Stomach (tissue), 9 donors: Measurements from ENCODE around the gene GNG3. TPM values are rescaled to one million over a fixed set of nuclear protein-coding genes. Genes with fewer than 3 reads are reported as not detected.

Experiments used
- DNase-seq, 2 donors: peaks; one replicate each; pipeline versions ENCODE4 v3.0.0 to v3.0.0-alpha.2; 2013 to 2019
- H3K27ac ChIP-seq, 5 donors: fragments of 200-600 bp in 4 of 5; sonication (generic) in 4 of 5; one replicate each; pipeline ENCODE4 v1.5.1; 2013 to 2019; ENCODE audit warnings: mild to moderate bottlenecking in 1 of 5, moderate library complexity in 1 of 5
- H3K27me3 ChIP-seq, 3 donors: fragments of 200-600 bp; sonication (generic); one replicate each; pipeline ENCODE4 v1.5.1; 2017 to 2019; ENCODE audit warnings: mixed run types in 1 of 3
- H3K36me3 ChIP-seq, 4 donors: fragments of 200-600 bp; sonication (generic); 1 replicate in 3 of 4; 2 replicates in 1 of 4; pipeline ENCODE4 v1.5.1; 2016 to 2019
- H3K4me1 ChIP-seq, 4 donors: fragments of 200-600 bp; sonication (generic); one replicate each; pipeline ENCODE4 v1.5.1; 2016 to 2019
- H3K4me3 ChIP-seq, 4 donors: fragments of 200-600 bp; sonication (generic) in 3 of 4; one replicate each; pipeline ENCODE4 v1.5.1; 2016 to 2019; ENCODE audit warnings: mild to moderate bottlenecking in 1 of 4
- H3K9me3 ChIP-seq, 4 donors: fragments of 200-600 bp; sonication (generic); one replicate each; pipeline ENCODE4 v1.5.1; 2016 to 2019
- EP300 ChIP-seq: sonication (generic); formaldehyde crosslinking; IDR thresholded peaks from one replicate; pipeline ENCODE4 v1.6.1; 2017; ENCODE audit warnings: antibody characterized with exemption
- POLR2A ChIP-seq, 4 donors: fragments of 450-650 bp; IDR thresholded peaks; one replicate each; pipeline ENCODE4 v1.6.1; 2016; ENCODE audit warnings: antibody characterized with exemption in 4 of 4, control low read depth in 2 of 4, mild to moderate bottlenecking in 1 of 4, moderate library complexity in 1 of 4
- POLR2AphosphoS5 ChIP-seq, 3 donors: sonication (generic); formaldehyde crosslinking; IDR thresholded peaks; one replicate each; pipeline ENCODE4 v1.6.1; 2016; ENCODE audit warnings: antibody characterized with exemption in 3 of 3
- WGBS, 5 donors: extraction: QIAGEN DNeasy Blood & Tissue Kit in 3 of 5; methylation state at CpG; one replicate each; pipeline versions ENCODE4 v1.1.5 to v1.1.7; 2013 to 2018; 5-methylcytosine and 5-hydroxymethylcytosine counted together
- intact Hi-C: fragments of 100-400 bp; cut with DNase I; formaldehyde crosslinking; loops from one replicate; pipeline ENCODE4 v1.15.1; 2023; ENCODE audit warnings: low total_unique reads
- polyA plus RNA-seq, 3 donors: library from polyadenylated mRNA; stranded (reverse); fragments of 200-250 nt; gene quantifications; one replicate each; pipeline ENCODE4 v1.2.3, GENCODE V29; 2013
- total RNA-seq, 5 donors: library from RNA; depleted of rRNA; stranded (reverse); fragments of >200 nt; gene quantifications; one replicate each; pipeline versions ENCODE4 v1.1.0 to v1.2.3, GENCODE V29; 2014 to 2016
- TF ChIP-seq, protein P1 (sequence below), 7 experiments: fragments of 450-650 bp in 4 of 7; fragments of 200-600 bp in 3 of 7; sonication (generic) in 3 of 7; IDR thresholded peaks; one replicate each; pipeline ENCODE4 v1.5.1; 2016 to 2019; ENCODE audit warnings: antibody characterized with exemption in 7 of 7, control low read depth in 2 of 7, mild to moderate bottlenecking in 1 of 7
- donor health status: healthy with polysubstance abuse.
- donor health status: Bipolar disorder and iron deficiency.
- donor health status: healthy.

Gene GNG3
- total and polyA plus RNA-seq, 8 donors = 0.75 TPM; not detected in 7

DNA sequence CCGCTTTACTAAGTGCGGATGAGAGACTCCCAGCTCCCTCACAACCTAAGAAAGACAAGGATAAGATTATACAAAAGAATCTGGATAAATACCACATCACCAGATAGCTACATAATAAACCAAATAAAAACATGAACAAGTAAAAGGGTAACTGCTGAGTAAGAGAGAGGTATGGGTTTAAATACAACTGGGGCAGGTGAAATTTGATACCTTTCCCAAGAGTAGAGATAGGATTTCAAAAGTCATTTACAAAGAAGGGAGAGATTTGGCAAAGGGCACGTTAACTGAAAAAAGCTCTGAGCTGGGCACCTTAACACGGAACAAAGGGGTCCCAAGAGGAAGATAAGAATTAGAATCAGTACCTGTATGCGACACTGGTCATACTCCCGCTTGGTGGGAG is 30.3 kb upstream of the GNG3 start:
- no peak for TF ChIP-seq POLR2A (IDR thresholded peaks at IDR 0.05)
- TF ChIP-seq, protein P1, sequence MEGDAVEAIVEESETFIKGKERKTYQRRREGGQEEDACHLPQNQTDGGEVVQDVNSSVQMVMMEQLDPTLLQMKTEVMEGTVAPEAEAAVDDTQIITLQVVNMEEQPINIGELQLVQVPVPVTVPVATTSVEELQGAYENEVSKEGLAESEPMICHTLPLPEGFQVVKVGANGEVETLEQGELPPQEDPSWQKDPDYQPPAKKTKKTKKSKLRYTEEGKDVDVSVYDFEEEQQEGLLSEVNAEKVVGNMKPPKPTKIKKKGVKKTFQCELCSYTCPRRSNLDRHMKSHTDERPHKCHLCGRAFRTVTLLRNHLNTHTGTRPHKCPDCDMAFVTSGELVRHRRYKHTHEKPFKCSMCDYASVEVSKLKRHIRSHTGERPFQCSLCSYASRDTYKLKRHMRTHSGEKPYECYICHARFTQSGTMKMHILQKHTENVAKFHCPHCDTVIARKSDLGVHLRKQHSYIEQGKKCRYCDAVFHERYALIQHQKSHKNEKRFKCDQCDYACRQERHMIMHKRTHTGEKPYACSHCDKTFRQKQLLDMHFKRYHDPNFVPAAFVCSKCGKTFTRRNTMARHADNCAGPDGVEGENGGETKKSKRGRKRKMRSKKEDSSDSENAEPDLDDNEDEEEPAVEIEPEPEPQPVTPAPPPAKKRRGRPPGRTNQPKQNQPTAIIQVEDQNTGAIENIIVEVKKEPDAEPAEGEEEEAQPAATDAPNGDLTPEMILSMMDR (IDR thresholded peaks at IDR 0.05) = no peak
- TF ChIP-seq POLR2AphosphoS5 (IDR thresholded peaks at IDR 0.05) = no peak
- TF ChIP-seq EP300 = no peak
- no peaks in the 10 kb centered on the region for H3K9me3 ChIP-seq
- H3K4me1 ChIP-seq = peaks cover 31 to 66% (median 51%) of the 10 kb centered on the region in 4 donors
- no peak for DNase-seq
- no peaks in the 10 kb centered on the region for H3K27me3 ChIP-seq
- intact Hi-C loops = no loop called here
- no peak overlapping the region for H3K27ac ChIP-seq
- WGBS, 5 donors = 56 to 67% (median 61%) methylated on average over 6 of the region's 6 CpGs
- H3K4me3 ChIP-seq = peak overlapping the region in 2 of 4 donors; percentile 92 to 99
- peaks cover 23 to 51% (median 47%) of the 10 kb centered on the region in 4 donors for H3K36me3 ChIP-seq

DNA sequence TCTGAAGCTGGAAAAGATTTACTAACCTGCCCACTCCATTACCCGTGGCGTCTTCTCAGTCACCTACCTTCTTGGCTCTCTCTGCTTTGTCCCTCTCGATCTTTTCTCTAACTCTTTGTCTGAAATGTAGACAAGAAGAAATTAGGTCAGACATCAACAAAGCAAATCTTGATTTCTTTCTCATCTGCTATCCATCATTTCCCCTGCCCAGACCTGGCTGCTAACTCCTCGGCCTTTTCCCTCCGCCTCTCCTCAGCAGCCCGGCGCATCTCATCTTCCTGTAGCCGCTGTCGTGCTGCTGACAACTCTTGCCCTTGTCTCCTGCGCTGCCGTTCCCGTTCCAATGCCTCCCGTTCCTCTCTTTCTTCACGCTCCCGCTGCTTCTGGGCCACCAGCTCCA is 29.8 kb upstream of the GNG3 start:
- Histone ChIP-seq H3K4me1 (peaks cover 27 to 63% (median 46%) of the 10 kb centered on the region in 4 donors), H3K27ac (peak overlapping the region in 4 of 5 donors; percentile 91 to 95 (median 94)), H3K27me3 (no peaks in the 10 kb centered on the region), H3K36me3 (peaks cover 23 to 51% (median 47%) of the 10 kb centered on the region in 4 donors), H3K9me3 (no peaks in the 10 kb centered on the region), H3K4me3 (peak overlapping the region in 3 of 4 donors; percentile 92 to 99 (median 99))
- intact Hi-C loops = no loop called here
- WGBS, 5 donors = 72 to 79% (median 77%) methylated on average over 15 of the region's 15 CpGs
- TF ChIP-seq EP300 = no peak
- no peak for TF ChIP-seq POLR2A (IDR thresholded peaks at IDR 0.05)
- TF ChIP-seq, protein P1 (IDR thresholded peaks at IDR 0.05) = no peak
- no peak for TF ChIP-seq POLR2AphosphoS5 (IDR thresholded peaks at IDR 0.05)
- DNase-seq = no peak

DNA sequence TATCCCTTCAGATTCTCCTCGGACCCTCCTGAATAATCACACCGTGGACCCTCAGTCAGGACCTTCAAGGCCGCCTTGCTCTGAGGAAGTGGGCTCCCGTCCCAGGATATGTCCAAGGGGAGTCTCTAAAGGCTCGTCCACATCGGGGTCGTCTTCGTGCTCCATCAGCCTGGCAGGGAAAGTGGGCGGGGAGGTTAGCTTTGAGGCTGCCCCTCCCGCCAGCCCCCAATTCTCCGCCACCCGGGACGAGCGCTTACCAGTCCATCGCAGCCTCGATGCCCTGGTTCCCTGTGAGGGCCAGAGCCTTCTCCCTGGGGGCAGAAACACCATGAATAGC is 29.1 kb upstream of the GNG3 start:
- WGBS, 5 donors = 2 to 4% (median 3%) methylated on average over 9 to 16 of the region's 16 CpGs

DNA sequence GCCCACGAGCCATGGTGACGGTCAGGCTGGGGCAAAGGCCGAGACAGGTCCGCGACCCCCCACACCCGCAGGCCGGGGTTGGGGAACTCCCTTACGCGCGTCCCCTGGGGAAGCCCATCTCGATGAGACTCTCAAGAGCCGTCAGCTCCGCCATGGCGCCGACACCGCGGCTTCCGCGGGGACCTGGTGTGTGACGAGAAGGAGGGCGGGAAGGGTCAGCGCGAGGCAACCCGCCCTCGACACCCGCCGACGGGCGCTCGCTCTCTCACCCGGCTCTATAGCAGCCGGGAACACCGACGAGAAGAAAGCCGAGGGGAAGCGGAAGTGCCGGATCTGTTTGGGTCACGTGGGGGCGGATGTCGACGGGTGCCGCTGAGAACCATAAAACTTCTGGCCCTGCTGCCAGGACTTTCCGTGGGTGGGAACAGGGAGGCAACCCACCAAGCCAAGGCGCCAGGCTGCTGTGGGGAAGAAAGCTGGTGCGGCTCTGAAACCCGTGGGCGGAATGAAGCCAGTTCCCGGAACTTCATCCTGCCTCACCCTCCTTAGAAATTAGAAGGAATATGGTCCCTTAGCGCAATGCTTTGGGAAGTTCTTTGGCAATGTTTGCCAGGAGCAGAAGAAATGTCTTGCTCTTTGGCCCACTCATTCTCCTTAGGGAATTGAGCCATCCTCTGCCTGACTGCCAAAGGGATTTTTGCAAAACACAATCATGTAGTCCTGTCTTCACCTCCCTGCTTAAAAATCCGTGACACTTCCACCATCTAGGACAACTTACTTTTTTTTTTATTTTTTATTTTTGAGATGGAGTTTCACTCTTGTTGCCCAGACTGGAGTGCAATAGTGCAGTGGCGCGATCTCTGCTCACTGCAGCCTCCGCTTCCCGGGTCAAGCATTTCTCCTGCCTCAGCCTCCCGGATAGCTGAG is 28.4 kb upstream of the GNG3 start, which contains the start of gene UBXN1:
UBXN1 (minus strand) TSS at position 304 of the 927 bp plus-strand sequence; CDS start at position 154, 150 bp downstream.
- H3K4me1 ChIP-seq = peaks cover 18 to 50% (median 35%) of the 10 kb centered on the region in 4 donors
- H3K36me3 ChIP-seq = peaks cover 23 to 40% (median 39%) of the 10 kb centered on the region in 4 donors
- 5 to 8% (median 7%) methylated on average over 34 to 55 of the region's 55 CpGs for WGBS, 5 donors
- H3K27ac ChIP-seq = peak within 1 kb of the TSS; percentile 91 to 95 (median 93)
- intact Hi-C loops = no loop called here
- no peaks in the 10 kb centered on the region for H3K27me3 ChIP-seq
- peak within 1 kb of the TSS; percentile 92 to 99 (median 99) for H3K4me3 ChIP-seq
- no peaks in the 10 kb centered on the region for H3K9me3 ChIP-seq
- DNase-seq = peak; percentile 89 to 96
- TF ChIP-seq, protein P1 (IDR thresholded peaks at IDR 0.05) = no peak
- TF ChIP-seq EP300 (no peak), POLR2AphosphoS5 (IDR thresholded peaks at IDR 0.05) (peak; percentile 72 to 95 (median 87)), POLR2A (IDR thresholded peaks at IDR 0.05) (no peak)

More for the DNA sequence above, 29.1 kb upstream of the GNG3 start:
- no peaks in the 10 kb centered on the region for H3K9me3 ChIP-seq
- H3K27me3 ChIP-seq = no peaks in the 10 kb centered on the region
- peaks cover 20 to 56% (median 39%) of the 10 kb centered on the region in 4 donors for H3K4me1 ChIP-seq
- H3K36me3 ChIP-seq = peaks cover 23 to 47% (median 45%) of the 10 kb centered on the region in 4 donors
- DNase-seq = no peak
- H3K27ac ChIP-seq = peak overlapping the region; percentile 91 to 95 (median 93)
- peak overlapping the region; percentile 92 to 99 (median 99) for H3K4me3 ChIP-seq
- intact Hi-C loops = no loop called here
- TF ChIP-seq POLR2A (IDR thresholded peaks at IDR 0.05) (no peak), POLR2AphosphoS5 (IDR thresholded peaks at IDR 0.05) (no peak), EP300 (no peak)
- TF ChIP-seq, protein P1 (IDR thresholded peaks at IDR 0.05) = no peak
